T-helper 2 cell treated with Interferon-gamma antibody and Interleukin-4, amounts not matched to agents 5 μg/mL and 100 μg/mL, for 36 hours (primary cell): ENCODE measurements around the gene LRIT1.

Experiments used
- DNase-seq: peaks from one replicate; pipeline ENCODE4 v3.0.0; 2021; ENCODE audit warnings: low spot score
- H3K27ac Mint-ChIP-seq: one replicate; pipeline ENCODE4 v1.8.0; 2021; ENCODE audit warnings: mild to moderate bottlenecking, mixed read lengths
- H3K27me3 Mint-ChIP-seq: one replicate; pipeline ENCODE4 v1.8.0; 2021; ENCODE audit warnings: low read depth, mixed read lengths
- H3K36me3 Mint-ChIP-seq: one replicate; pipeline ENCODE4 v1.8.0; 2021; ENCODE audit warnings: low read depth, mixed read lengths
- H3K4me1 Mint-ChIP-seq: one replicate; pipeline ENCODE4 v1.8.0; 2021; ENCODE audit warnings: low read depth, mixed read lengths
- H3K4me3 Mint-ChIP-seq: one replicate; pipeline ENCODE4 v1.8.0; 2022; ENCODE audit warnings: mild to moderate bottlenecking, moderate library complexity, mixed read lengths
- H3K9me3 Mint-ChIP-seq: one replicate; pipeline ENCODE4 v1.8.0; 2021; ENCODE audit warnings: mixed read lengths

The LRIT1 gene

GRCh38 chr10:84262190-84262956, 21.0 kb upstream of the LRIT1 start:
- H3K27ac Mint-ChIP-seq: no peak overlapping the region
- H3K27me3 Mint-ChIP-seq: peaks cover 20% of the 10 kb centered on the region
- no peak for DNase-seq
- no peaks in the 10 kb centered on the region for H3K36me3 Mint-ChIP-seq
- H3K9me3 Mint-ChIP-seq: no peaks in the 10 kb centered on the region
- H3K4me1 Mint-ChIP-seq: peaks cover 5% of the 10 kb centered on the region
- H3K4me3 Mint-ChIP-seq: no peak overlapping the region

- H3K4me1 Mint-ChIP-seq: peaks cover 5% of the 10 kb centered on the region
- H3K9me3 Mint-ChIP-seq: no peaks in the 10 kb centered on the region
- no peak for DNase-seq
- no peak overlapping the region for H3K4me3 Mint-ChIP-seq
- H3K36me3 Mint-ChIP-seq: no peaks in the 10 kb centered on the region
- no peak overlapping the region for H3K27ac Mint-ChIP-seq
- H3K27me3 Mint-ChIP-seq: peaks cover 21% of the 10 kb centered on the region
Measured at GRCh38 chr10:84261236-84261915, 20.0 kb upstream of the LRIT1 start.

GRCh38 chr10:84258034-84258695, 16.8 kb upstream of the LRIT1 start:
- Mint-ChIP-seq H3K27me3 (peaks cover 13% of the 10 kb centered on the region), H3K4me1 (peaks cover 2% of the 10 kb centered on the region)
- no peak for DNase-seq

GRCh38 chr10:84257343-84258020, 16.1 kb upstream of the LRIT1 start:
- no peak for DNase-seq
- no peak overlapping the region for H3K4me3 Mint-ChIP-seq
- H3K27me3 Mint-ChIP-seq: peaks cover 13% of the 10 kb centered on the region
- peaks cover 2% of the 10 kb centered on the region for H3K4me1 Mint-ChIP-seq
- no peaks in the 10 kb centered on the region for H3K36me3 Mint-ChIP-seq
- no peaks in the 10 kb centered on the region for H3K9me3 Mint-ChIP-seq
- no peak overlapping the region for H3K27ac Mint-ChIP-seq

More at GRCh38 chr10:84258034-84258695, 16.8 kb upstream of the LRIT1 start:
- H3K27ac Mint-ChIP-seq: no peak overlapping the region
- H3K36me3 Mint-ChIP-seq: no peaks in the 10 kb centered on the region
- no peaks in the 10 kb centered on the region for H3K9me3 Mint-ChIP-seq
- H3K4me3 Mint-ChIP-seq: no peak overlapping the region

- Mint-ChIP-seq H3K27me3 (peaks cover 9% of the 10 kb centered on the region), H3K4me1 (peaks cover 2% of the 10 kb centered on the region), H3K36me3 (no peaks in the 10 kb centered on the region), H3K4me3 (no peak overlapping the region), H3K9me3 (no peaks in the 10 kb centered on the region), H3K27ac (no peak overlapping the region)
- DNase-seq: peak; percentile 27
Measured at GRCh38 chr10:84256510-84257342, 15.4 kb upstream of the LRIT1 start.

GRCh38 chr10:84254552-84255478, 13.5 kb upstream of the LRIT1 start:
- DNase-seq: no peak
- no peaks in the 10 kb centered on the region for H3K36me3 Mint-ChIP-seq
- no peak overlapping the region for H3K27ac Mint-ChIP-seq
- H3K9me3 Mint-ChIP-seq: no peaks in the 10 kb centered on the region
- H3K4me1 Mint-ChIP-seq: peaks cover 2% of the 10 kb centered on the region
- H3K4me3 Mint-ChIP-seq: no peak overlapping the region
- H3K27me3 Mint-ChIP-seq: peaks cover 7% of the 10 kb centered on the region

- Mint-ChIP-seq H3K27me3 (peaks cover 2% of the 10 kb centered on the region), H3K4me3 (no peak overlapping the region), H3K4me1 (no peaks in the 10 kb centered on the region), H3K36me3 (no peaks in the 10 kb centered on the region), H3K27ac (no peak overlapping the region), H3K9me3 (no peaks in the 10 kb centered on the region)
- DNase-seq: no peak
Measured at GRCh38 chr10:84248794-84249193, 7.4 kb upstream of the LRIT1 start.

GRCh38 chr10:84247496-84247895, 6.2 kb upstream of the LRIT1 start:
- Mint-ChIP-seq H3K36me3 (no peaks in the 10 kb centered on the region), H3K27ac (no peak overlapping the region), H3K27me3 (peaks cover 2% of the 10 kb centered on the region), H3K4me3 (no peak overlapping the region), H3K4me1 (no peaks in the 10 kb centered on the region), H3K9me3 (no peaks in the 10 kb centered on the region)
- no peak for DNase-seq

GRCh38 chr10:84244651-84245270, 3.4 kb upstream of the LRIT1 start, which contains the start of gene RGR:
RGR (plus strand) TSS chr10:84245053; CDS start chr10:84245091, 38 bp downstream.
- no peak within 1 kb of the TSS for H3K4me3 Mint-ChIP-seq

GRCh38 chr10:84243759-84244158, 2.4 kb upstream of the LRIT1 start:
- Mint-ChIP-seq H3K4me3 (no peak overlapping the region), H3K27ac (no peak overlapping the region), H3K36me3 (no peaks in the 10 kb centered on the region), H3K4me1 (no peaks in the 10 kb centered on the region), H3K27me3 (peaks cover 2% of the 10 kb centered on the region), H3K9me3 (no peaks in the 10 kb centered on the region)
- DNase-seq: no peak

More at GRCh38 chr10:84244651-84245270, 3.4 kb upstream of the LRIT1 start, which contains the start of gene RGR:
- Mint-ChIP-seq H3K4me1 (no peaks in the 10 kb centered on the region), H3K27ac (no peak within 1 kb of the TSS), H3K9me3 (no peaks in the 10 kb centered on the region), H3K36me3 (no peaks in the 10 kb centered on the region), H3K27me3 (peaks cover 2% of the 10 kb centered on the region)
- no peak for DNase-seq

- Mint-ChIP-seq H3K27ac (no peak overlapping the region), H3K27me3 (peaks cover 2% of the 10 kb centered on the region), H3K9me3 (no peaks in the 10 kb centered on the region), H3K4me3 (no peak overlapping the region), H3K36me3 (no peaks in the 10 kb centered on the region), H3K4me1 (no peaks in the 10 kb centered on the region)
- no peak for DNase-seq
Measured at GRCh38 chr10:84238909-84239308, 2.4 kb downstream of the LRIT1 start.
